Measurements from ENCODE around the gene IGF2BP2. TPM values are rescaled to one million over a fixed set of nuclear protein-coding genes. Genes with fewer than 3 reads are reported as not detected.
A peak's percentile ranks its signal among the peaks of the same experiment; 100 is the strongest.

Gene IGF2BP2
- total and polyA plus RNA-seq, 2 of the 8 experiments (the other 6 are each of a cell fraction or from before 2014, with no cell fraction given) = 7.4 to 121 TPM

GRCh38 chr3:185727873-185728272 is 97.0 kb downstream of the IGF2BP2 start:
- Histone ChIP-seq H3K27me3 (replicated peaks in 1 of 4; ENCODE audit: control insufficient read depth in 3 of 4, extremely low read depth in 1 of 4, insufficient read depth in 3 of 4, low read length in 3 of 4) (no peaks in the 10 kb centered on the region), H3K4me1 (replicated peaks in 1 of 4; ENCODE audit: control insufficient read depth in 3 of 4, insufficient read depth in 4 of 4, low read length in 3 of 4) (peaks cover 2 to 42% (median 34%) of the 10 kb centered on the region in 4 experiments; a peak in 6 of 7 replicates), H3K14ac (ENCODE audit: insufficient read length) (no peak overlapping the region), H2BK15ac (ENCODE audit: low read length) (no peak overlapping the region), H3K4ac (replicated peaks; ENCODE audit: insufficient read length, low read depth, low read length) (no peak overlapping the region), H3K4me3 (ENCODE audit: extremely low read depth in 1 of 4, insufficient read depth in 2 of 4, low read depth in 3 of 4, low read length in 4 of 4) (no peak overlapping the region), H2AFZ (ENCODE audit: low read length) (no peak overlapping the region), H2BK5ac (ENCODE audit: low read depth, low read length) (0 out of 2 replicates have a peak overlapping the region, but pooled peaks have one; percentile 22), H3K23ac (ENCODE audit: insufficient read length) (no peak overlapping the region), H4K5ac (ENCODE audit: insufficient read length, low read depth, low read length) (no peak overlapping the region), H2BK12ac (ENCODE audit: low read depth, low read length) (0 out of 2 replicates have a peak overlapping the region, but pooled peaks have one; percentile 5), H2AK5ac (ENCODE audit: low read depth, low read length) (no peak overlapping the region), H3K9ac (replicated peaks in 1 of 4; ENCODE audit: extremely low read depth in 1 of 4, low read depth in 3 of 4, low read length in 3 of 4) (no peak overlapping the region), H4K20me1 (replicated peaks in 1 of 2; ENCODE audit: control insufficient read depth in 1 of 2, insufficient read depth in 2 of 2, low read length in 2 of 2) (peaks cover 4 to 29% of the 10 kb centered on the region in 2 experiments), H3K56ac (replicated peaks; ENCODE audit: insufficient read length, low read depth, low read length) (no peak overlapping the region), H3K18ac (ENCODE audit: extremely low read depth, low read length) (no peak overlapping the region), H4K91ac (replicated peaks; ENCODE audit: insufficient read length, low read length) (no peak overlapping the region), H3K27ac (ENCODE audit: low read depth, low read length) (0 out of 2 replicates have a peak overlapping the region, but pooled peaks have one; percentile 3), H3K23me2 (ENCODE audit: low read depth, low read length) (no peaks in the 10 kb centered on the region), H4K8ac (ENCODE audit: extremely low read depth, insufficient read depth, low read length) (no peak overlapping the region), H2BK120ac (replicated peaks; ENCODE audit: low read depth, low read length) (no peak overlapping the region), H3K4me2 (ENCODE audit: insufficient read depth in 1 of 2, low read depth in 2 of 2, low read length in 2 of 2) (no peak overlapping the region; a peak in 1 of 4 replicates), H3K79me2 (ENCODE audit: control insufficient read depth in 1 of 2, insufficient read depth in 2 of 2, low read length in 2 of 2) (peaks cover 0 to 96% of the 10 kb centered on the region in 2 experiments; a peak in 3 of 4 replicates), H3K36me3 (ENCODE audit: control insufficient read depth in 2 of 4, insufficient read depth in 4 of 4, low read length in 3 of 4) (no peaks in the 10 kb centered on the region), H3K79me1 (ENCODE audit: low read depth, low read length) (peaks cover 13% of the 10 kb centered on the region; the same call in 1 of the 2 replicates), H3K9me3 (ENCODE audit: insufficient read depth in 2 of 2, low read depth in 1 of 2, low read length in 1 of 2) (no peaks in the 10 kb centered on the region), H2BK20ac (ENCODE audit: low read length) (no peak overlapping the region)
- POLR2A ChIA-PET (ENCODE audit: partially characterized antibody) = interaction anchor here (0.7 kb wide), 1 partner anchor 187 kb away, joined by 3 read pairs; no protein-coding TSS in a partner anchor
- no peak for DNase-seq (ENCODE audit: low read depth in 1 of 2, low spot score in 2 of 2)
- CTCF ChIA-PET (ENCODE audit: partially characterized antibody) = interaction anchor here (0.8 to 21.4 kb wide), 4 partner anchors 12 to 179 kb away, joined by 3 to 345 read pairs (median 4); no protein-coding TSS in a partner anchor
- FAIRE-seq = no peak
- 80% methylated on average over 9 of the region's 9 CpGs; no CpG with 5 or more reads in 1 of the 2 experiments for WGBS, 2 experiments (ENCODE audit: extremely low coverage in 1 of 2, insufficient coverage in 1 of 2, insufficient read length in 1 of 2, insufficient replicate concordance in 2 of 2, low coverage in 1 of 2, low lambda C conversion rate in 2 of 2, missing lambda C conversion rate in 1 of 2)
- TF ChIP-seq RNF2 (IDR thresholded peaks at IDR 0.05; ENCODE audit: borderline replicate concordance, low read depth, low read length, missing control alignments, poor library complexity, severe bottlenecking) (no peak), ATF2 (IDR thresholded peaks at IDR 0.05; ENCODE audit: low read length) (no peak), MAFK (IDR thresholded peaks at IDR 0.05; ENCODE audit: low read depth, low read length) (no peak), MAX (IDR thresholded peaks at IDR 0.05) (no peak), SUZ12 (IDR thresholded peaks at IDR 0.05; ENCODE audit: low read length) (no peak), CBX8 (IDR thresholded peaks at IDR 0.05; ENCODE audit: borderline replicate concordance, low read depth, low read length) (no peak), SAP30 (IDR thresholded peaks at IDR 0.05; ENCODE audit: insufficient read depth, insufficient replicate concordance, low read length) (no peak), GTF2F1 (IDR thresholded peaks at IDR 0.05; ENCODE audit: borderline replicate concordance, low read depth, low read length) (no peak), BRCA1 (IDR thresholded peaks at IDR 0.05; ENCODE audit: low read depth, low read length) (no peak), POLR2A (IDR thresholded peaks at IDR 0.05; ENCODE audit: control extremely low read depth in 1 of 2, low read depth in 2 of 2, low read length in 2 of 2) (no peak), TEAD4 (IDR thresholded peaks at IDR 0.05; ENCODE audit: low read depth, low read length) (no peak)

Measured in H1 (cell line).